SK-N-SH (cell line): Measurements from ENCODE around the gene IGFL1. TPM values are rescaled to one million over a fixed set of nuclear protein-coding genes. Genes with fewer than 3 reads are reported as not detected.

ENCODE experiments used
- CTCF ChIA-PET: fragments of 300-600, 350-600 bp; formaldehyde crosslinking; extraction: SDS; loops from one replicate; lab custom pipeline; 2021; lab: Yijun Ruan, JAX
- POLR2A ChIA-PET: fragments of 350-600 bp; sonication (Branson Sonifier 250); formaldehyde crosslinking; extraction: SDS; loops from one replicate; lab custom pipeline; 2020; ENCODE audit warnings: antibody characterized with exemption, inconsistent platforms; lab: Yijun Ruan, JAX
- DNase-seq: peaks from one replicate; pipeline ENCODE4 v3.0.0; 2012
- H2AFZ ChIP-seq: fragments of 200-600 bp; sonication (generic); 2 replicates; pipeline ENCODE4 v1.8.1; 2016; ENCODE audit warnings: antibody characterized with exemption, mild to moderate bottlenecking, low read depth
- H3F3A ChIP-seq: fragments of 200-600 bp; sonication (generic); replicated peaks from 2 replicates; pipeline ENCODE3; 2016; ENCODE audit warnings: antibody characterized with exemption, mild to moderate bottlenecking; ENCODE audit not compliant: insufficient read depth
- H3K27ac ChIP-seq, 2 experiments: fragments of 200-500 bp in 1 of 2; fragments of 200-600 bp in 1 of 2; sonication (Bioruptor generic) in 1 of 2; sonication (generic), shearing (Covaris generic) in 1 of 2; 2 replicates each; pipeline versions ENCODE4 v1.5.1 to v1.6.1; 2014 to 2016; ENCODE audit warnings: low read depth in 2 of 2, inconsistent platforms in 1 of 2, low read length in 1 of 2, mild to moderate bottlenecking in 1 of 2, mixed read lengths in 1 of 2
- H3K27me3 ChIP-seq: fragments of 200-600 bp; sonication (generic), shearing (Covaris generic); 2 replicates; pipeline ENCODE4 v1.6.1; 2016; ENCODE audit warnings: mixed run types; ENCODE audit not compliant: insufficient read depth
- H3K36me3 ChIP-seq, 2 experiments: fragments of 200-500 bp in 1 of 2; fragments of 200-600 bp in 1 of 2; sonication (Bioruptor generic) in 1 of 2; sonication (generic) in 1 of 2; replicated peaks in 1 of 2; 2 replicates each; pipeline versions ENCODE3 to v1.5.1; 2014 to 2016; ENCODE audit warnings: low read length in 1 of 2, mild to moderate bottlenecking in 1 of 2; ENCODE audit not compliant: insufficient read depth in 2 of 2, control insufficient read depth in 1 of 2
- H3K4me1 ChIP-seq, 2 experiments: fragments of 200-500 bp in 1 of 2; fragments of 200-600 bp in 1 of 2; sonication (Bioruptor generic) in 1 of 2; sonication (generic), shearing (Covaris generic) in 1 of 2; 2 replicates each; pipeline versions ENCODE4 v1.5.1 to v1.6.1; 2014 to 2016; ENCODE audit warnings: low read depth in 1 of 2, low read length in 1 of 2, mixed run types in 1 of 2; ENCODE audit not compliant: insufficient read depth in 2 of 2, control insufficient read depth in 1 of 2
- H3K4me2 ChIP-seq: fragments of 200-600 bp; sonication (generic), shearing (Covaris generic); 2 replicates; pipeline ENCODE4 v1.6.1; 2017; ENCODE audit warnings: mixed run types
- H3K4me3 ChIP-seq, 2 experiments: fragments of 200-500 bp in 1 of 2; fragments of 200-600 bp in 1 of 2; sonication (Bioruptor generic) in 1 of 2; sonication (generic), shearing (Covaris generic) in 1 of 2; 2 replicates each; pipeline versions ENCODE4 v1.5.1 to v1.8.1; 2014 to 2016; ENCODE audit warnings: low read depth in 2 of 2, inconsistent platforms in 1 of 2, low read length in 1 of 2, mild to moderate bottlenecking in 1 of 2, mixed read lengths in 1 of 2, moderate library complexity in 1 of 2
- H3K79me2 ChIP-seq: fragments of 200-600 bp; sonication (generic); 2 replicates; pipeline ENCODE4 v1.8.1; 2017; ENCODE audit warnings: mild to moderate bottlenecking; ENCODE audit not compliant: insufficient read depth
- H3K9ac ChIP-seq: fragments of 200-600 bp; sonication (generic); 2 replicates; pipeline ENCODE4 v1.6.1; 2017; ENCODE audit warnings: mixed run types
- H3K9me2 ChIP-seq: fragments of 200-600 bp; sonication (generic); 2 replicates; pipeline ENCODE4 v1.6.1; 2017; ENCODE audit warnings: mixed run types
- H3K9me3 ChIP-seq: fragments of 200-600 bp; sonication (generic); 2 replicates; pipeline ENCODE4 v1.6.1; 2017; ENCODE audit warnings: mixed run types, mild to moderate bottlenecking, moderate library complexity
- H4K20me1 ChIP-seq: fragments of 200-600 bp; sonication (generic); 2 replicates; pipeline ENCODE4 v1.6.1; 2017; ENCODE audit warnings: mild to moderate bottlenecking, mixed run types; ENCODE audit not compliant: insufficient read depth
- EZH2phosphoT487 ChIP-seq: fragments of 200-600 bp; sonication (generic); IDR thresholded peaks from 2 replicates; pipeline ENCODE4 v1.6.1; 2017; ENCODE audit warnings: low read depth, mixed run types, mild to moderate bottlenecking, antibody characterized with exemption, moderate library complexity, borderline replicate concordance
- GABPA ChIP-seq: IDR thresholded peaks from 2 replicates; pipeline ENCODE4 v1.4.0; 2012; ENCODE audit warnings: low read depth, mild to moderate bottlenecking
- MEF2A ChIP-seq: IDR thresholded peaks from 2 replicates; pipeline ENCODE4 v1.4.0; 2012; ENCODE audit warnings: low read depth, borderline replicate concordance
- RAD21 ChIP-seq: IDR thresholded peaks from 2 replicates; pipeline ENCODE4 v1.6.1; 2012; ENCODE audit warnings: mild to moderate bottlenecking, low read length
- RCOR1 ChIP-seq: fragments of 150-350 bp; IDR thresholded peaks from 2 replicates; pipeline ENCODE4 v1.6.1; 2017; ENCODE audit warnings: antibody characterized with exemption, low read length
- TAF1 ChIP-seq: IDR thresholded peaks from 2 replicates; pipeline ENCODE4 v1.6.1; 2012; ENCODE audit warnings: low read depth, mild to moderate bottlenecking, low read length, moderate library complexity, borderline replicate concordance
- YY1 ChIP-seq: IDR thresholded peaks from 2 replicates; pipeline ENCODE4 v1.4.0; 2012; ENCODE audit warnings: low read depth, mild to moderate bottlenecking
- WGBS: methylation state at CpG from one replicate; pipeline ENCODE4 v1.1.6; 2017; ENCODE audit warnings: low lambda C conversion rate; 5-methylcytosine and 5-hydroxymethylcytosine counted together
- polyA plus RNA-seq, 3 experiments: library from polyadenylated mRNA; depleted of rRNA; stranded (reverse); fragments of >200 nt; gene quantifications; 2 replicates each; pipeline ENCODE4 v1.2.3, GENCODE V29; 2012
- TF ChIP-seq, protein P1 (sequence below): fragments of 150-350 bp; IDR thresholded peaks from 2 replicates; pipeline ENCODE4 v1.6.1; 2016; ENCODE audit warnings: mild to moderate bottlenecking, low read depth, low read length
- TF ChIP-seq, protein P2 (sequence below): IDR thresholded peaks from 2 replicates; pipeline ENCODE4 v1.4.0; 2012; ENCODE audit warnings: low read depth
- TF ChIP-seq, protein P3 (sequence below): IDR thresholded peaks from 2 replicates; pipeline ENCODE4 v1.6.1; 2012; ENCODE audit warnings: mild to moderate bottlenecking, low read depth, low read length, moderate library complexity

Gene IGFL1
- polyA plus RNA-seq, 1 of the 3 experiments (the other 2 are of a cell fraction) = not detected

DNA sequence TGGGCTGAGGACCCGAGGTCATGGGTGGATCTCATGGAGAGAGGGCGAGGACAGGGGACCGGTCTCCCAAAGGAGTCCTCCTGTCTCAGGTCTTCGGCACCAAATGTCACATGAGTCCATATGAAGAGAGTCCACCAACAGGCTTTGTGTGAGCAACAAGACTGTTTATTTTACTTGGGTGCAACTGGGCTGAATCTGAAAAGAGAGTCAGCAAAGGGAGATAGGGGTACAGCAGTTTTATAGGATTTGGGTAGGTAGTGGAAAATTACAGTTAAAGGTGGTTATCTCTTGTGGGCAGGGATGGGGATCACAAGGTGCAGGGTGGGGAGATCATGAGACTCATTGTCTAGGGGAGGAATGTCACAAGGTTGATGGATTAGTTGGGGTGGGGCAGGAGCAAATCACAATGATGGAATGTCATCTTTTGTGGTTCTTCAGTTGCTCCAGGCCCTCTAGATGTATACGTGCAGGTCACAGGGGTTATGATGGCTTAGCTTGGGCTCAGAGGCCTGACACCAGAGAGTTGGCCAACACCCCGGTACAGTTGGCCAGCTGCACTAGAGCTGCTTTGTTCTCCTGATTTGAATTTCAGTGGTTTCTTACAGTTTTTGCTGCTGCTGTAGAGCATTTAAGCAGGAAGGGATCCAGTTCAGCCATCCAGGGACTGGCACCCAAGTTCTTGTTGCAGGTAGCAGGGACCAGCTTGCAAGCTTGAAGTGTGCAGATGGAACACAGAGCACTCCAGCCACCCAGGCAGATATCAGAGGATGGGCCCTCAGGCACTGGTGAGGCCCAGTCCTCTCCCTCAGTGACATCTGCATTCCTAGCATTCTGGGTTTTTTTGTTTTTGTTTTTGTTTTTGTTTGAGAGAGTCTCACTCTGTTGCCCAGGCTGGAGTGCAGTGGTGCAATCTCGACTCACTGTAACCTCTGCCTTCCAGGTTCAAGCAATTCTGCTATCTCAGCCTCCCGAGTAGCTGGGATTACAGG lies 26.4 kb upstream of the IGFL1 start:
- no peaks in the 10 kb centered on the region for H3K9me2 ChIP-seq
- H3K4me1 ChIP-seq = 0 out of 4 replicates have a peak, but pooled peaks cover 0 to 6% of the 10 kb centered on the region in 2 experiments
- H3K36me3 ChIP-seq = no peaks in the 10 kb centered on the region
- DNase-seq = no peak
- H3K79me2 ChIP-seq = no peaks in the 10 kb centered on the region
- peaks cover 8% of the 10 kb centered on the region for H3F3A ChIP-seq
- no peak overlapping the region for H3K4me2 ChIP-seq
- no peaks in the 10 kb centered on the region for H3K9me3 ChIP-seq
- no peak overlapping the region for H3K9ac ChIP-seq
- no peak overlapping the region for H3K4me3 ChIP-seq
- 46% methylated on average over 8 of the region's 8 CpGs for WGBS
- CTCF ChIA-PET = interaction anchor here (0.9 kb wide), 2 partner anchors 13 to 79 kb away, joined by 3 read pairs; no protein-coding TSS in a partner anchor
- H3K27me3 ChIP-seq = peaks cover 7% of the 10 kb centered on the region; the same call in 1 of the 2 replicates
- TF ChIP-seq, protein P1, sequence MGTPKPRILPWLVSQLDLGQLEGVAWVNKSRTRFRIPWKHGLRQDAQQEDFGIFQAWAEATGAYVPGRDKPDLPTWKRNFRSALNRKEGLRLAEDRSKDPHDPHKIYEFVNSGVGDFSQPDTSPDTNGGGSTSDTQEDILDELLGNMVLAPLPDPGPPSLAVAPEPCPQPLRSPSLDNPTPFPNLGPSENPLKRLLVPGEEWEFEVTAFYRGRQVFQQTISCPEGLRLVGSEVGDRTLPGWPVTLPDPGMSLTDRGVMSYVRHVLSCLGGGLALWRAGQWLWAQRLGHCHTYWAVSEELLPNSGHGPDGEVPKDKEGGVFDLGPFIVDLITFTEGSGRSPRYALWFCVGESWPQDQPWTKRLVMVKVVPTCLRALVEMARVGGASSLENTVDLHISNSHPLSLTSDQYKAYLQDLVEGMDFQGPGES = no peak
- no peak for TF ChIP-seq RCOR1
- TF ChIP-seq GABPA = no peak
- TF ChIP-seq YY1 = no peak
- no peak for TF ChIP-seq RAD21
- TF ChIP-seq, protein P2, sequence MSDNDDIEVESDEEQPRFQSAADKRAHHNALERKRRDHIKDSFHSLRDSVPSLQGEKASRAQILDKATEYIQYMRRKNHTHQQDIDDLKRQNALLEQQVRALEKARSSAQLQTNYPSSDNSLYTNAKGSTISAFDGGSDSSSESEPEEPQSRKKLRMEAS = no peak
- TF ChIP-seq MEF2A = no peak
- no peak for TF ChIP-seq TAF1
- no peak for TF ChIP-seq EZH2phosphoT487
- TF ChIP-seq, protein P3, sequence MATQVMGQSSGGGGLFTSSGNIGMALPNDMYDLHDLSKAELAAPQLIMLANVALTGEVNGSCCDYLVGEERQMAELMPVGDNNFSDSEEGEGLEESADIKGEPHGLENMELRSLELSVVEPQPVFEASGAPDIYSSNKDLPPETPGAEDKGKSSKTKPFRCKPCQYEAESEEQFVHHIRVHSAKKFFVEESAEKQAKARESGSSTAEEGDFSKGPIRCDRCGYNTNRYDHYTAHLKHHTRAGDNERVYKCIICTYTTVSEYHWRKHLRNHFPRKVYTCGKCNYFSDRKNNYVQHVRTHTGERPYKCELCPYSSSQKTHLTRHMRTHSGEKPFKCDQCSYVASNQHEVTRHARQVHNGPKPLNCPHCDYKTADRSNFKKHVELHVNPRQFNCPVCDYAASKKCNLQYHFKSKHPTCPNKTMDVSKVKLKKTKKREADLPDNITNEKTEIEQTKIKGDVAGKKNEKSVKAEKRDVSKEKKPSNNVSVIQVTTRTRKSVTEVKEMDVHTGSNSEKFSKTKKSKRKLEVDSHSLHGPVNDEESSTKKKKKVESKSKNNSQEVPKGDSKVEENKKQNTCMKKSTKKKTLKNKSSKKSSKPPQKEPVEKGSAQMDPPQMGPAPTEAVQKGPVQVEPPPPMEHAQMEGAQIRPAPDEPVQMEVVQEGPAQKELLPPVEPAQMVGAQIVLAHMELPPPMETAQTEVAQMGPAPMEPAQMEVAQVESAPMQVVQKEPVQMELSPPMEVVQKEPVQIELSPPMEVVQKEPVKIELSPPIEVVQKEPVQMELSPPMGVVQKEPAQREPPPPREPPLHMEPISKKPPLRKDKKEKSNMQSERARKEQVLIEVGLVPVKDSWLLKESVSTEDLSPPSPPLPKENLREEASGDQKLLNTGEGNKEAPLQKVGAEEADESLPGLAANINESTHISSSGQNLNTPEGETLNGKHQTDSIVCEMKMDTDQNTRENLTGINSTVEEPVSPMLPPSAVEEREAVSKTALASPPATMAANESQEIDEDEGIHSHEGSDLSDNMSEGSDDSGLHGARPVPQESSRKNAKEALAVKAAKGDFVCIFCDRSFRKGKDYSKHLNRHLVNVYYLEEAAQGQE = no peak
- H3K27ac ChIP-seq = no peak overlapping the region
- H2AFZ ChIP-seq = no peak overlapping the region
- POLR2A ChIA-PET = no interaction called here
- no peaks in the 10 kb centered on the region for H4K20me1 ChIP-seq
